ENCODE results near the gene MST1.
"Not testable (repeated sequence)": the region's sequence is repeated elsewhere in the genome, so short reads cannot be mapped to it uniquely, and the experiment has no call there.

MST1 gene

GRCh38 chr3:49700453-49701128, 11.3 kb upstream of the MST1 start:
- no peak for DNase-seq

- no peak for DNase-seq
Measured at GRCh38 chr3:49700014-49700413, 10.7 kb upstream of the MST1 start.

GRCh38 chr3:49699281-49699979, 10.2 kb upstream of the MST1 start:
- DNase-seq = no peak

- not testable (repeated sequence) for DNase-seq
Measured at GRCh38 chr3:49695350-49696015, 6.2 kb upstream of the MST1 start.

DNA sequence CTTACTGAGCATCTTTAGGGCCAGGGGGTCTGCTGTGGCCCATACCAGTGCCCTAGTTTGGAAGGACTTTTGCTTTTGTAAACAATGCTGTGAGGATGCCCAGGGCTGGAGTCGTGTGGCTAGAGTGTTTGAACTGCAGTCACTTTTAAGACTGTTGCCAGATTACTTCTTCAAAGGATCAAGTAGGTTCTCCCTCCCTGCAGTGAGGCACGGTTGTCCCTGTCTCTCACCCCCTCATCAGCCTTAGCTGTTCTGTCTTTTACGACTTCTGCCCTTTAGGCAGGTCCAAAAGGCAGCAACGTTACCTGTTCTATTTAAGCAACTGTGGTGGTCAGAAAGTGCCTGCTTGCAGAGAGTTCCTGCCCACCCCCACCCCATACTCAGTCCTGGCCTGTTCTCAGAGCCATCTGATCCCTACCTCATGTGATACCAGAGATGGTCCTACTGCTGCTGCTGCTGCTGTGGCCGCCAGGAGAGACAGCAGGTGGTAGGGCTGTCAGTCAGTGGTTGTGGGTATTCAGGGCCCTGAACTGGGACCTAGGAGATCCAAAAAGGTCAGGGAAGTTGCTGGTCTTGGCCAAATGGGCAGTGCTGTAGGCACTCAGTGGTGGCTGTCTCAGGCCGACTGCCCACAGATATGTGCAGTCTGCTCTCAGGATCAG, 5.3 kb upstream of the MST1 start:
- not testable (repeated sequence) for DNase-seq

GRCh38 chr3:49691481-49691880, 2.2 kb upstream of the MST1 start:
- not testable (repeated sequence) for DNase-seq

- not testable (repeated sequence) for DNase-seq
Measured at GRCh38 chr3:49690856-49691255, 1.6 kb upstream of the MST1 start.

- DNase-seq = not testable (repeated sequence)
Measured at GRCh38 chr3:49689908-49690624, 792 bp upstream of the MST1 start.

GRCh38 chr3:49688338-49689045, 782 bp downstream of the MST1 start:
- not testable (repeated sequence) for DNase-seq

- DNase-seq = not testable (repeated sequence)
Measured at GRCh38 chr3:49687424-49687795, 1.9 kb downstream of the MST1 start.

DNA sequence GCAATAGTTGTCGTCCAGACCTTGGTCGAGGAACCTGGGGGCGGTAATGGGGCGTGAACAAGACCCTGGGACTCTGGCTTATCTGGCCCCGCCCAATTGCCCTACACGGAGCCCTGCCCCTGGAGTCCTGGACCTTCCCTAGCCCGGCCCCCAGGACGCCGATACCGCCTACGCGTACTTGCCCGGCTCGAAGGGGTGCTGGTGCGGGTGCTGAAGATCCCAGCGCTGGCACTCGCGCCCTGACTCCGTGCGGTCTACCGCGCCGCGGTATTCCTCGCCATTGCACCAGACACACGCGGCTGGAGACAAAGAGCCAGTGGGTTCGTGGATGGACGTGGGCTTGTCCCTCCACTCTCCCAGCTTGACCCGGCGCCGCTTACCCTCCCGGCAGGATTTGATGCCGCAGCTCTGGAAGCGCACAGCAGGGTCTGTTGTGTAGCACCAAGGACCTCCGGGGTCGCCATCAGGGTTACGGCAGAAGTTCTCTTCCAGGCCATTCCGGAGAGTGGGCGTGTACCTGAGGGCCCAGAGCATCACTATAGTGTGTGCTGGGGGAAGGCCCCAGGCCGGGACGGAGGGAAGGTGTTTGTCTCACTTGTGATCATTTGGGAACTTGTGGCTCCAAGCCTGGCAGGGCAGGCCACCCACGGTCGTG, 2.4 kb downstream of the MST1 start:
- not testable (repeated sequence) for DNase-seq

DNA sequence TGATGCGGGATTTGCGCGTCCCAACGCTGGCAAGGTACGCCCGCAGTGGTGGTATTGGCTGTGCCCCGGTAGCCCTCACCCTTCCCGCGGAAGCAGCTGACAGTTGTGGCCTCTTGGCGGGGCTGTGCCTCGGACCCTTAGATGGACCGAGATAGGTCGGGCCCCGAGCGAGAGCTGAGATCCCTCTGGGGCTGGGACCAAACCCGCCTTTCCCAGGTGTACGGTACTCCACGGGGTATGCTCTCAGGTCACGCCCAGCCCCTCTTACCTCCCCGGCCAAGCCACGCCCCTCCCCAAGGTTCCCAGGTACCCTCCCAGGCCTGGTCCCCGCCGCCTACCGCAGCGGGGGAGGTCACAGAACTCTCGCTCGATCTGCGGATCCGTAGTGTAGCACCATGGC, 2.9 kb downstream of the MST1 start:
- not testable (repeated sequence) for DNase-seq

GRCh38 chr3:49685846-49686245, 3.4 kb downstream of the MST1 start:
- not testable (repeated sequence) for DNase-seq

DNA sequence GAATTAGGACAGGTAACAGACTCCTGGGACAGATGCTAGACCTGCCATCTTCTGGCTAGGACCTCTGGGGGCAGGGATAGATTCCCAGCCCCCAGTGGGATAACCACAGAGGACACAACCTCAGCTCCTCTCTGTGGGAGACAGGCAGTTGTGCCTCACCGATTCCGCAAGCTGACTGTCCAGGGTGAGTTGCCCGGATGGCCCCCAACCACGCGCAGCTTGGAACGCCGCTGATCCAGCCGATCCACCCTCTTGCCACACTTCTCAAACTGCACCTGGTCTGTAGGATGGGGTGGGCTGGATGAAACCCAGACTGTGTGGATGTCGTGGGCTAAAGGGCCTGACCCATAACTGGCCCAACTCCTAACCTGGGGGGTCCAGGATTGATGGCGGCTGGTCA, 4.2 kb downstream of the MST1 start:
- DNase-seq = not testable (repeated sequence)

- DNase-seq = not testable (repeated sequence)
Measured at GRCh38 chr3:49684453-49684852, 4.8 kb downstream of the MST1 start.

DNA sequence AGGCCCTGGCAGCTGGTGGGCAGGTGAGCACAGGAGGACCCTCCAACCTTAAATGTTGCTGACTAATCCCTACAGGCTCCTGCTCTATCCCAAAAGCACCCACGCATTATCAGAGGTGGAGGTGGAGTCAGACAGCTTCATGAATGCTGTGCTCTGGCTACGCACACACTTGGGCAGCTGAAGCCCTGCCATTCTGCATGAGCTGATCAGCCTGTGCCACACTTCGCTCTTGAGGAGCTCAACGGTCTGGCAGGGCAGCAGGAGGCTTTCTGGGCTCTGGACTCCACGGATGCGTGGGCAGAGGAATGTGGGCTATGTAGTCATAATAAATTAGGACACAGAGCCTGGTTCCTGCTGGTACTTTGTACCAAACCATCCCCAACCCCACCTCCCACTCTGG, 6.1 kb downstream of the MST1 start:
- no peak for DNase-seq

GRCh38 chr3:49681543-49681942, 7.7 kb downstream of the MST1 start:
- DNase-seq = no peak

GRCh38 chr3:49681232-49681522, 8.1 kb downstream of the MST1 start:
- no peak for DNase-seq

GRCh38 chr3:49680493-49681231, 8.6 kb downstream of the MST1 start:
- DNase-seq = no peak

DNA sequence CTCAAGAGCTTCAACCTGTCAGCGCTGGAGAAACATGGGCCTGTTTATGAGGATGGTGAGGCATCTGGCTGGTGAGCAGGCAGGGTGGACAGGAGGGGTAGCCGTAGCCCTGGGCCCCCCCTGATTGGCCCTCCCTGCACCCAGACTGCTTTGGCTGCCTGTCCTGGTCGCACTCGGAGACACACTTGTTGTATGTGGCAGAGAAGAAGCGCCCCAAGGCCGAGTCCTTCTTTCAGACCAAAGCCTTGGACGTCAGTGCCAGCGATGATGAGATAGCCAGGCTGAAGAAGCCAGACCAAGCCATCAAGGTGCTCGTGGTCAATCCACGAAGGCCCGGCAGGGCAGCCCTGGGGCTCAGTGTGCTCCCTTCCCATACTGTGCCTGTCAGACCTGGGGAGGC, 13.4 kb downstream of the MST1 start:
- no peak for DNase-seq

GRCh38 chr3:49674497-49674983, 14.7 kb downstream of the MST1 start:
- DNase-seq = no peak

Measured in DMS79 treated with DMSO at 0.1 percent for 48 hours (cell line).